Fibroblast of skin of scalp (primary cell): ENCODE measurements around the gene IRF9.

ENCODE experiments used
- DNase-seq: peaks from one replicate; pipeline ENCODE4 v3.0.0-alpha.2; 2013

Gene IRF9

GRCh38 chr14:24131549-24131966 is 29.5 kb upstream of the IRF9 start:
- no peak for DNase-seq

GRCh38 chr14:24132061-24132685 is 28.9 kb upstream of the IRF9 start:
- DNase-seq: no peak

GRCh38 chr14:24132976-24133375 is 28.1 kb upstream of the IRF9 start:
- DNase-seq: no peak

- no peak for DNase-seq
These were observed 27.3 kb upstream of the IRF9 start for GRCh38 chr14:24133735-24134134.

- no peak for DNase-seq
These were observed 25.6 kb upstream of the IRF9 start for GRCh38 chr14:24135584-24135833.

GRCh38 chr14:24135834-24136683 is 25.0 kb upstream of the IRF9 start, which contains the start of gene PSME1:
Gene PSME1 (plus strand): TSS chr14:24136194. CDS start chr14:24136263, 69 bp downstream.
- DNase-seq: peak; percentile 87

GRCh38 chr14:24136684-24137528 is 24.2 kb upstream of the IRF9 start:
- DNase-seq: no peak

GRCh38 chr14:24137529-24138395 is 23.3 kb upstream of the IRF9 start:
- no peak for DNase-seq

- DNase-seq: no peak
These were observed 22.4 kb upstream of the IRF9 start for GRCh38 chr14:24138396-24139271.

- no peak for DNase-seq
These were observed 21.7 kb upstream of the IRF9 start for GRCh38 chr14:24139272-24139934.

GRCh38 chr14:24141097-24141880 is 19.8 kb upstream of the IRF9 start, which contains the start of gene EMC9:
Gene EMC9 (minus strand): TSS chr14:24141591. CDS start chr14:24141304, 287 bp downstream.
- DNase-seq: peak; percentile 99

- DNase-seq: peak; percentile 82
These were observed 17.6 kb upstream of the IRF9 start for GRCh38 chr14:24143511-24143910.

- no peak for DNase-seq
These were observed 16.6 kb upstream of the IRF9 start for GRCh38 chr14:24144451-24144850.

- DNase-seq: no peak
These were observed 15.8 kb upstream of the IRF9 start for GRCh38 chr14:24145219-24145618.

GRCh38 chr14:24145690-24146452 is 15.2 kb upstream of the IRF9 start:
- DNase-seq: no peak

- peak; percentile 99 for DNase-seq
These were observed 14.6 kb upstream of the IRF9 start, which contains the start of gene PSME2 for GRCh38 chr14:24146453-24146977. Gene PSME2 (minus strand): TSS chr14:24146610. CDS start chr14:24146581, 29 bp downstream.

GRCh38 chr14:24146978-24147760 is 13.9 kb upstream of the IRF9 start, which contains the start of gene RNF31:
Gene RNF31 (plus strand): TSS chr14:24147498. CDS start chr14:24147699, 201 bp downstream.
- DNase-seq: peak; percentile 98
